Measurements from ENCODE around the gene C1QTNF2. TPM values are rescaled to one million over a fixed set of nuclear protein-coding genes. Genes with fewer than 3 reads are reported as not detected.
"Not testable (repeated sequence)": the region's sequence is repeated elsewhere in the genome, so short reads cannot be mapped to it uniquely, and the experiment has no call there.

The C1QTNF2 gene
- total RNA-seq, 2 donors from 2014 or later, result 1.2 to 2.3 TPM

- DNase-seq, result no peak
These were observed 20.5 kb downstream of the C1QTNF2 start for GRCh38 chr5:160349935-160350303.

GRCh38 chr5:160349249-160349934 is 21.0 kb downstream of the C1QTNF2 start:
- intact Hi-C loops (cut with DNase I), result loop anchor here in 1 of 2 donors (5.0 kb wide), 1 partner anchor 152 kb away; no protein-coding TSS in a partner anchor
- DNase-seq (no peak), ATAC-seq (no peak)

More at GRCh38 chr5:160349935-160350303, 20.5 kb downstream of the C1QTNF2 start:
- ATAC-seq, result no peak
- intact Hi-C loops (cut with DNase I), result loop anchor here in 1 of 2 donors (5.0 kb wide), 1 partner anchor 153 kb away; no protein-coding TSS in a partner anchor

- intact Hi-C loops (cut with DNase I), result loop anchor here in 1 of 2 donors (5.0 kb wide), 1 partner anchor 151 kb away; no protein-coding TSS in a partner anchor
- ATAC-seq (peak in 1 of 2 donors; percentile 35), DNase-seq (no peak)
These were observed 22.3 kb downstream of the C1QTNF2 start for GRCh38 chr5:160348080-160348479.

GRCh38 chr5:160347448-160347847 is 23.0 kb downstream of the C1QTNF2 start:
- DNase-seq (no peak), ATAC-seq (no peak)
- intact Hi-C loops (cut with DNase I), result loop anchor here in 1 of 2 donors (5.0 kb wide), 1 partner anchor 150 kb away; no protein-coding TSS in a partner anchor

- ATAC-seq (peak; percentile 36 to 67), DNase-seq (no peak)
- intact Hi-C loops (cut with DNase I), result no loop called here
These were observed 27.9 kb downstream of the C1QTNF2 start for GRCh38 chr5:160342413-160342941.

- intact Hi-C loops (cut with DNase I), result no loop called here
- DNase-seq (no peak), ATAC-seq (no peak)
These were observed 29.0 kb downstream of the C1QTNF2 start for GRCh38 chr5:160341309-160341870.

GRCh38 chr5:160340513-160340912 is 29.9 kb downstream of the C1QTNF2 start:
- DNase-seq; ATAC-seq; intact Hi-C loops (cut with DNase I): not testable (repeated sequence)

GRCh38 chr5:160339406-160340130 is 30.9 kb downstream of the C1QTNF2 start:
- DNase-seq, result no peak
- ATAC-seq, result no peak
- intact Hi-C loops (cut with DNase I), result no loop called here

GRCh38 chr5:160334716-160335115 is 35.7 kb downstream of the C1QTNF2 start:
- ATAC-seq; intact Hi-C loops (cut with DNase I); DNase-seq: not testable (repeated sequence)

GRCh38 chr5:160333721-160334120 is 36.7 kb downstream of the C1QTNF2 start:
- DNase-seq (no peak), ATAC-seq (peak in 1 of 2 donors; percentile 38)
- intact Hi-C loops (cut with DNase I), result no loop called here

- ATAC-seq (no peak), DNase-seq (no peak)
- intact Hi-C loops (cut with DNase I), result no loop called here
These were observed 40.2 kb downstream of the C1QTNF2 start for GRCh38 chr5:160330212-160330611.

GRCh38 chr5:160327818-160328217 is 42.6 kb downstream of the C1QTNF2 start:
- ATAC-seq (no peak), DNase-seq (no peak)
- intact Hi-C loops (cut with DNase I), result no loop called here

- ATAC-seq, result no peak
These were observed 43.4 kb downstream of the C1QTNF2 start for GRCh38 chr5:160326981-160327380.

GRCh38 chr5:160325716-160326115 is 44.7 kb downstream of the C1QTNF2 start:
- ATAC-seq (peak in 1 of 2 donors; percentile 44), DNase-seq (no peak)
- intact Hi-C loops (cut with DNase I), result no loop called here

More at GRCh38 chr5:160326981-160327380, 43.4 kb downstream of the C1QTNF2 start:
- intact Hi-C loops (cut with DNase I), result no loop called here
- DNase-seq, result no peak

GRCh38 chr5:160324886-160325285 is 45.5 kb downstream of the C1QTNF2 start:
- intact Hi-C loops (cut with DNase I), result no loop called here
- ATAC-seq (no peak), DNase-seq (no peak)

GRCh38 chr5:160318409-160318808 is 52.0 kb downstream of the C1QTNF2 start:
- DNase-seq (no peak), ATAC-seq (no peak)
- intact Hi-C loops (cut with DNase I), result loop anchor here in 1 of 2 donors (10.0 kb wide), 1 partner anchor 54 kb away; no protein-coding TSS in a partner anchor

- intact Hi-C loops (cut with DNase I), result loop anchor here in 1 of 2 donors (10.0 kb wide), 1 partner anchor 53 kb away; no protein-coding TSS in a partner anchor
- ATAC-seq, result no peak
- DNase-seq, result no peak
These were observed 53.0 kb downstream of the C1QTNF2 start for GRCh38 chr5:160317434-160317833.

- ATAC-seq, result no peak
- intact Hi-C loops (cut with DNase I), result loop anchor here in 1 of 2 donors (10.0 kb wide), 1 partner anchor 51 kb away; no protein-coding TSS in a partner anchor
These were observed 54.5 kb downstream of the C1QTNF2 start for GRCh38 chr5:160315968-160316367.

More at GRCh38 chr5:160315968-160316367, 54.5 kb downstream of the C1QTNF2 start:
- no peak for DNase-seq
